ENCODE results near the gene GGT5.

The GGT5 gene

GRCh38 chr22:24200619-24201212, 44.2 kb downstream of the GGT5 start:
- no peak for DNase-seq

- no peak for DNase-seq
These were observed 46.2 kb downstream of the GGT5 start for GRCh38 chr22:24198682-24199052.

DNA sequence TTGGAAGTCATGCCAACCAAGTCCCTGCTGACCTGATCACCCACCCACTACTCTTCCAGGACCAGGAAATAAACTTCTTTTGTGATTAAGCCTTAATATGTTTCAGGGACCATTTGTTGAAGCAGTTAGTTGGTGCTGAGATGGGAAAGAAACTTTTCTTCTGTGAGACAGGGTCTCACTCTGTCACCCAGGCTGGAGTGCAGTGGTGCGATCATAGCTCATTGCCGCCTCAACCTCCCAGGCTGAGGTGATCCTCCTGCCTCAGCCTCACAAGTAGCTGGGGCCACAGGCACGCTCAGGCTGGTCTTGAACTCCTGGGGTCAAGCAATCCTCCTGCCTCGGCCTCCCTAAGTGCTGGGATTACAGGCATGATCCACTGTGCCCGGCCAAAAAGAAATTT, 53.0 kb downstream of the GGT5 start:
- DNase-seq, result no peak

DNA sequence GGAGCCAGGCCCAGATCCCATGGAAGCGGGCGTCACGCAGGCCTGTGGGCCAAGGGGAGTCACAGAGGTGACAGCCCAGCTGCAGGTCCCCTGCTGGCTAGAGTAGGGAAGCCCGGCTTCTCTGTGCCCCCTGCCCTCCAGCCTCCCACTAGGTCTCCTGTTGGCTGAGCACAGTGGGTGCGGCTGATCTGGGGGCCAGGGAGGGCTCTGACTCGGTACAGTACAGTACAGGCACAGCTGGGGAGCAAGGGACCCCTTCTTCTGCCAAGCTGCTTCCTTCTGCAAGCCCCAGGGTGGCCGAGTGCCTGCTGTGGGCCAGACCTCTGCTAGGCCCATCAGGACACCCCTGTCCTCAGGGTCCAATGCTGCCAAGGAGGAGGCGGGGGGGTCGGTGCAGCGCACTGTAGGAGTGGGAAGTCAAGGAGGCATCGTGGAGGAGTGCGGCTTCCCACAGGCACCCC, 53.5 kb downstream of the GGT5 start:
- DNase-seq, result no peak

DNA sequence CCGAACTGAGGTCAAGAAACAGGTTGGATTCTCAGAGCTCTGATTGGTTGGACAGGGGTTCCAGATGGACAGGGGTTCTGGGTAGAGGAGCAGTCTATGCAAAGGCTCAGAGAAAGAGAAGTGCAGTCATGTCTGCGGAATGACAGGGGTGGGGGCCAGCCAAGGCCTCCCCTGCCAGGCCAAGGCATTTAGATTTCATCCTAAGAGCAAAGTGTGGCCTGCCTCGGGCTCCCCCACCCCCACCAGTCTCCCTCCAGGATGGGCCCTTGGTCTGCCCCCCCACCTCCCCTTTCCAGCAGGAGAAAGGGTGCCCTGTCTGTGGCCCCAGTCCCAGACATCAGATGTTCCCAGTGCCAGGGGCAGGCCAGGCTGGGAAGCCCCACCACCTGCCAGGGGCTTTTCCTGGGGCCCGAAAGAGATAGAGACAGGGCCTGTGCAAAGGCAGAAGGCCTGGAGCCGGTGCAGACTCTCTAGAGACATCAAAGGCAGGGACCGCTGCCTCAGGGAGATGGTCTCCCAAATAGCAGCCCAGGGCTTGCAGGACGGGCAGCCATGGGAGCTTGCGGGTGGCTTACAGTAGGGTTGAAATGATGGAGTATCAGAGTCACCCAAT, 54.2 kb downstream of the GGT5 start:
- no peak for DNase-seq

DNA sequence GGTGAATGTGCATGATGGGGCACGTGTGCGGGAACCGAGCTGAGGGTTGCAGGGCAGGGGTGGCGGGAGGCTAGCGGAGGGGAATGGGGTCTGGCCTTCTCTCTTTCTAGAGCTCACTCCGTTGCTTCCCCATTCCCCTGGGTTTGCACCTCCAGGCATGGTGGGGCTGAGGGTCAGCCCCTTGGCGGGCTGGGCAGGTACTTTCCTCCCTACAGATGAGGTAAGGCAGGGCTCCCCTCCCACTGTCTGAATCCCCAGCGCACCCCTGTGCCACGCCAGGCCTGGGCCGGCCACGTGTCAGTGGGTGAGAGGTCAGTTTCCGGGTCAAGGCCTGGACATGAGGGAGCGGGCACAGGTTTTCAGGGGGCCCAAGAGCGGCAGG, 54.7 kb downstream of the GGT5 start:
- peak; percentile 21 for DNase-seq

- peak; percentile 68 for DNase-seq
These were observed 55.4 kb downstream of the GGT5 start for GRCh38 chr22:24189249-24190158.

DNA sequence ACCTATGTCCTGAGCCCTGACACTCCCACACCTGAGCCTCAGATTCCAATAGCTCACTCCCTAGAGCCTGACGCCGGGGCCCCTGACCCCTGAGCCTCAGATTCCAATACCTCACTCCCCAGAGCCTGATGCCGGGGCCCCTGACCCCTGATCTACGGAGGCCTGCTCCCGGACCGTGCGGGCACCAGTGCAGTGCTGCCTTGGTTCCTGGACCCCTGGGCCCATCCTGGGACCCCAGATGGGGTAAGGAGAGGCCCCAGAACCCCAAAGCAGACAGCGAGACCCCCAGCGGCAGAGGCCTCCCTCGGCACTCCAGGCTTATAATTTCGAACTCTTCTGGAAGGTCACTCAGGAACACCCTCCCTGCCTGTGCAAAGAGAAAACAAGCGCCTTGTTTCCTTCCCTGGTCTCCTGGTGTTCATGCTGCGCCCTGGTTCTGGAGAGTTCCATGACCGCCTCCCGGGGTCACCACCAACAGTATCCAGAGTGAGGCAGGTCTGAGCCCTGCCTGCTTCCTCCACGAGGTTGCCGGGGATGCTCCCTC, 56.1 kb downstream of the GGT5 start:
- no peak for DNase-seq

DNA sequence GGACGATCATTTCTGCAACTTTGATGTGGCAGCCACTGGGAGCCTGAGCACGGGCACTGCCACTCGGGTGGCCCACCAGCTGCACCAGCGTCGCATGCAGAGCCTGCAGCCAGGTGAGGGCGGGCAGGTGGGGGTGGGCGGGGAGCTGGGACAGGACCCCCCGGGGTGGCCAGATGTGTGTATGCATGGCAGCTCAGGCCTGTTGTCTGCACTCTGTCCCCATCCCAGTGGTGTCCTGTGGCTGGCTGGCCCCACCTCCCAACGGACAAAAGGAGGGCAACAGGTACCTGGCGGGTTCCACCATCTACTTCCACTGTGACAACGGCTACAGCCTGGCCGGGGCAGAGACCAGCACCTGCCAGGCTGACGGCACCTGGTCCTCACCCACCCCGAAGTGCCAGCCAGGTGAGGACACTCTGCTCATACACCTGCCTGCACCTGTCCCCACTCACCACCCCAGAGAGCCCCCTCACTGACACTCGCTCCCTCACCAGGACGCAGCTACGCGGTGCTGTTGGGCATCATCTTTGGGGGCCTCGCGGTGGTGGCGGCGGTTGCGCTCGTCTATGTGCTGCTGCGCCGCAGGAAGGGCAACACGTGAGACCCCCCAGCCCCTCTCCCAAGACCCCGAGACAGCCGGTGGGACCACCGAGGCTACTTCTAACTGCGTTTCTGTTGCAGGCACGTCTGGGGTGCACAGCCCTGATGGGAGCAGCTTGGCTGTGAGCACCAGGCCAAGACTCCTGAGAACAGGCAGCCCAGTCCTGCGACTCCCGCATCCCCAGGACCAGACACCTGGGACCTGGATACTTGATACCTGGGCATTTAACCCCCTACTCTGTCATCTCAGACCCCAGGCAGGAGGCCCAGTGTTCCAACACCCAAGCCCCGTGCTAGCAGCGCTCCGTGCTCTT, 56.9 kb downstream of the GGT5 start:
- no peak for DNase-seq

GRCh38 chr22:24186892-24187670, 57.8 kb downstream of the GGT5 start:
- DNase-seq, result no peak

DNA sequence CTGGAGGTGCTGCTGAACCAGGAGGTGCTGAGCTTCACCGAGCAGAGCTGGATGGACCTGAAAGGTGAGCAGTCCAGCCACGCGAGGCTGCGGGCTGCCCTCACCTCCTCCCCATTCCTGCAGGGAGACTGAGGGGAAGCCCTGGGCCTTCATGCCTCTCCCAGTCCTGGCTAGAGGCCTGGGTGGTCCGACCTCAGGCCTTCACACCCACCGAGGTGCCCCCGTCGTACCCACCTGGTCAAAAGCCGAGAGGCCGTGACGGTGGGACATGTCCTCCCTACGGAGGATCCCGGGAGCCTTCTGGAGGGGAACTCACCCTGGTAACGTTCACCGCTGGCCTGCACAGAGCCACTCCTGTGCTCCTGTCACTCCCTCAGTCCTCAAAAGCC, 58.5 kb downstream of the GGT5 start:
- DNase-seq, result no peak

GRCh38 chr22:24185501-24186351, 59.2 kb downstream of the GGT5 start:
- peak; percentile 10 for DNase-seq

DNA sequence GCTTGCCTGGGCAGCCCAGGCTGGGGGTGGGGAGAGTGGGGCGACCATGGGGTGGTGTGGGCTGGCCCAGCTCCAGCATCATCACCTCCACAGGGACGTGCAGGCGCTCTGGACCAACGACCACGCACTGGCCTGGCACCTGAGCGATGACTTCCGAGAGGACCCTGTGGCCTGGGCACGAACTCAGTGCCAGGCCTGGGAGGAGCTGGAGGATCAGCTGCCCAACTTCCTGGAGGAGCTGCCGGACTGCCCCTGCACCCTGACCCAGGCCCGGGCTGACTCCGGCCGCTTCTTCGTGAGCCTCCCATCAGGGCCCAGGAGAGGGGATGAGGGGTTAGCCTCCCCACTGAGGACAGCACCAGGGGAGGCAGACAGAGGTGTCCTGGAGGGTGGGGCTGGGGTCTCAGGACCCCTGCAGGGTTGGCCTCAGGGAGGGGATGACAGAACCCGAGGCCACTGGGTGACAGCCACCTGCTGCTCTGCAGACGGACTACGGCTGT, 59.8 kb downstream of the GGT5 start:
- peak; percentile 23 for DNase-seq

GRCh38 chr22:24184057-24184798, 60.7 kb downstream of the GGT5 start:
- peak; percentile 13 for DNase-seq

GRCh38 chr22:24183321-24184031, 61.4 kb downstream of the GGT5 start:
- peak; percentile 23 for DNase-seq

GRCh38 chr22:24182900-24183246, 62.0 kb downstream of the GGT5 start:
- peak; percentile 22 for DNase-seq

DNA sequence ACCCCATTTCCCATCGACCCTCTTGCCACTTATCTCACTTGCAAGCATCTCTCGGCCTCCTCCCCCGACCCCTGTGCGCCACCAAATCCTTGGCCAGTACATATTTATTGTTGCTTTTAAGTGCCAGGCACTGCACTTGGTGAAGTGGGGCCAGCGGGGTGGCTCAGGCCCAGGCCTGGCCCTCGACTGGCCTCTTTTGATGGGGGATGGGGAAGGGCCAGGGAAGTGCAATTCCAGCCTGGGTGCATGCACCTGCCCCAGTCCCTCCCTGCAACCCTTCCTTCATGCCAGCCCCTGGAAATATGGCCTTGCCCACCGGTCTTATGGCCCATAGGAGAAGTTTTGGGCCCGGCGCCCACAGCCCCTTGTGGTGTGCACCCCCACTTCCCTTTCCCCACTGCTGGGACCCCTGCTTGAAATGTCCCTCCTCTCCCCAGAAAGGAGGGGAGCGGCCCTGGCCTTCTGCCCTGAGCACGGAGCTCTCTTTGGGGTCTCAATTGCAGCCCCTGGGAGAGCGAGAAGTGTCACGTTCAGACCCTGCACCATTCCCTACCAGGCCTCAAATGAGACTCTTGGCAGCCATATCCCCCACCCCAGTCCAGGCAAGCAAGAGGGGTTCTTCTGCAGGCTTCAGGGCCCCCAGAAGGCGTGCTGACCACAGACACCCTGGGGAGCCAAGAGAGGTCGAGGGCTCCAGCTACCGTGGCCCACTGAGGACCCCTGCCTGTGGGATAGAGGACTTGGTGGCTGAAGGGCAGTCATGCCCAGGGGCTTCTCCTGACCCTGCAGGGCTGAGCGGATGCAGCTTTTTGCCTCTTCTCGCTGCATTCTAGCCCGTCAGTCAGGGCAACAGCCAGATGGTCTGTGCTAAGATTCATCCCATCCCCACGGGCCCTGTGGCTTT, 62.6 kb downstream of the GGT5 start:
- DNase-seq, result peak; percentile 56

All from right hindlimb (tissue), 1 donor.